Fibroblast of the aortic adventitia (primary cell): ENCODE results near the gene CACUL1. TPM values are rescaled to one million over a fixed set of nuclear protein-coding genes. Genes with fewer than 3 reads are reported as not detected.

Experiments
- DNase-seq: peaks from one replicate; pipeline ENCODE4 v3.0.0-alpha.2; 2010; ENCODE audit warnings: low read depth
- H3K4me3 ChIP-seq: 2 replicates; pipeline ENCODE4 v1.5.1; 2011; ENCODE audit warnings: low read depth, mild to moderate bottlenecking, control low read depth, low read length, moderate library complexity
- total RNA-seq: library from RNA; depleted of rRNA; stranded (reverse); fragments of >200 nt; gene quantifications from 2 replicates; pipeline ENCODE4 v1.2.3, GENCODE V29; 2012; ENCODE audit warnings: low replicate concordance
- TF ChIP-seq, protein P1 (sequence below): IDR thresholded peaks from 2 replicates; pipeline ENCODE4 v1.5.1; 2011; ENCODE audit warnings: mild to moderate bottlenecking, low read length, control low read depth, inconsistent platforms; ENCODE audit not compliant: insufficient read depth

Gene CACUL1
- total RNA-seq, 1 donor: 29.6 TPM

DNA sequence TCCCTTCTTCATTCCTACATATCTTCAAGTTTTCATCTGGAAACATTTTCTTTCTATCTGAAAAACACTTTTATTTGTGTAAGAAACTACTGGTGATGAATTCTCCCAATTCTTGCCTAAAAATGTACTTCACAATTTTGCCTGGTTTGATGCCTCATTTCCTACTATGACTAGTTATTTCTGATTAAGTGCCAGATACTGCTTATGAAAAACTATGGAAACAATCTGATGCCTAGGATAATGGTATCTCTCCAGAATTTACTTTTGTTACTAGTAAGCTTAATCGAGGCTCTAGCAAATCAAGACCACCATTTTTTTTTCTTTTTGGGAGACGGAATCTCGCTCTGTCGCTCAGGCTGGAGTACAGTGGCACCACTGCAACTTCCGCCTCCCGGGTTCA is 31.3 kb downstream of the CACUL1 start:
- TF ChIP-seq, protein P1, sequence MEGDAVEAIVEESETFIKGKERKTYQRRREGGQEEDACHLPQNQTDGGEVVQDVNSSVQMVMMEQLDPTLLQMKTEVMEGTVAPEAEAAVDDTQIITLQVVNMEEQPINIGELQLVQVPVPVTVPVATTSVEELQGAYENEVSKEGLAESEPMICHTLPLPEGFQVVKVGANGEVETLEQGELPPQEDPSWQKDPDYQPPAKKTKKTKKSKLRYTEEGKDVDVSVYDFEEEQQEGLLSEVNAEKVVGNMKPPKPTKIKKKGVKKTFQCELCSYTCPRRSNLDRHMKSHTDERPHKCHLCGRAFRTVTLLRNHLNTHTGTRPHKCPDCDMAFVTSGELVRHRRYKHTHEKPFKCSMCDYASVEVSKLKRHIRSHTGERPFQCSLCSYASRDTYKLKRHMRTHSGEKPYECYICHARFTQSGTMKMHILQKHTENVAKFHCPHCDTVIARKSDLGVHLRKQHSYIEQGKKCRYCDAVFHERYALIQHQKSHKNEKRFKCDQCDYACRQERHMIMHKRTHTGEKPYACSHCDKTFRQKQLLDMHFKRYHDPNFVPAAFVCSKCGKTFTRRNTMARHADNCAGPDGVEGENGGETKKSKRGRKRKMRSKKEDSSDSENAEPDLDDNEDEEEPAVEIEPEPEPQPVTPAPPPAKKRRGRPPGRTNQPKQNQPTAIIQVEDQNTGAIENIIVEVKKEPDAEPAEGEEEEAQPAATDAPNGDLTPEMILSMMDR: no peak
- peak; percentile 65 for DNase-seq
- H3K4me3 ChIP-seq: no peak overlapping the region

DNA sequence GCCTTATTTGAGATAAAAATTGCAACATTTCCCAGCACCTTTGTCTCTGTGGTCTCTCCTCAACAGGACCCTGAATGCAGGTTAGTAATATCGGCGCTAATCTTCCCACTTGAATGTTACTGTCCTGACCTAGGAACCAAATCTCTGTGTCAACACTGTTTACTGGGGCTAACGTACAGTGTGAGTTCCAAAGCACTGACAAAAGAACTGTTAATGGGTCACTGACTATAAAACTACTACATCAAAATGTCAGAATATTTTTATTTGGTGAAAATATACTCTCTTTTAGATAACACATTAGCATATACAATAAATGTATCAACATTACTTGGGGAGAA is 33.3 kb downstream of the CACUL1 start:
- TF ChIP-seq, protein P1: no peak
- DNase-seq: no peak
- H3K4me3 ChIP-seq: no peak overlapping the region

DNA sequence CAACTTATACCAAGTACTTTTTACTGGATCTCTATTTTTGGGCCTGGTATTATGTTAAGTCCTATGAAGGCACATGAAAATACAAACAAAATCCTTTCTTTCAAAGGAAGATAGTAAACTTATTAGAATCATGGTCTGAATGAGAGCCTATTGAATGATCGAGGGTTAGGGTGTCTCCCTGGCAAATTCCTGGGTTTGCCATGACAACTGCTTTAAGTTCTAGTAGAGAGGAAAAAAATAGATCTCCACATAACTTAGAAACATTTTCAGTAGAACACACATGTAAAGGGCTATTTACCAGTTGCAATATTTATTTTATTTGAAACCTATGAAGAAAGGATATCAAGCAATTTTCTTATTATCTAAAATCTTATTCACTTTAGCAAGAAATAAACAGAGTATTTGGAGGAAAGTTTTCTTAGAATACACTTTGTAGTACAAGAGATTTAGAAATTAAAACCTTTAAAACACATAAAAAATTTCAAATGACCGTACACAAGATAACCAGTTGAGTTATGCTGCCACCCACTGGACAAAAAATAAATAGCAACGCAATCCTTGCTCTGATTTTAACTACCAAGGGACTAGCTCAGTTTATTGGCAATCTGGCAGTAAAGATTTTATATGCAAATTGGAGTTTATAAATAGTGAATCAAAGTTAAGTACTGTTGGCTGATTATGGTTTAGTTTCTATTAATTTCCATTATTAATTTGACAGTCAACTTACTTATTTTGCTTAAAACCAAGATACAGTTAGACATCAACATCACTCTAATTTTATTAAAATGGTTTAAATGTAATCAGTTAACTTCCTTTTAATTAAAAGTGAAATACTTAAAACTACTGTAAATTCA is 33.9 kb downstream of the CACUL1 start:
- no peak overlapping the region for H3K4me3 ChIP-seq
- TF ChIP-seq, protein P1: peak; percentile 71
- peak; percentile 79 for DNase-seq

DNA sequence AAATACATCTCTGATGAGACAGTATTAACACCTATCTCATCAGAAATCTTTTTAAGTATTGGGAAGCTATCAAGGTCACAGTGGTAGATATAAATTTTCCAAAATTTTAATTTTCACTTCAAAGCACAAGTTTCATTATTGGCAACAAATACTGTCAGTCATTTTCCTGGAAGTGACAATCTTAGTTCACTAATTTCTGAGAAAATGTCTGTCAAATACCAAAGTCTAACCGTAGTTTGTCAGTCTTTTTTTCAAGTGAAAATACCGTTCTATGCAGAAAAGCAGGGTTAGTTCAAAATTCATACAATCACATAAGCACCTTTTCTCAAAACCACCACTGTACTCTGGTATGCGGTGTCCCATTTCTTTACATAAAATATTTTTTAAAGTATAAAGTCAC is 40.4 kb downstream of the CACUL1 start:
- TF ChIP-seq, protein P1: no peak
- no peak for DNase-seq
- no peak overlapping the region for H3K4me3 ChIP-seq

DNA sequence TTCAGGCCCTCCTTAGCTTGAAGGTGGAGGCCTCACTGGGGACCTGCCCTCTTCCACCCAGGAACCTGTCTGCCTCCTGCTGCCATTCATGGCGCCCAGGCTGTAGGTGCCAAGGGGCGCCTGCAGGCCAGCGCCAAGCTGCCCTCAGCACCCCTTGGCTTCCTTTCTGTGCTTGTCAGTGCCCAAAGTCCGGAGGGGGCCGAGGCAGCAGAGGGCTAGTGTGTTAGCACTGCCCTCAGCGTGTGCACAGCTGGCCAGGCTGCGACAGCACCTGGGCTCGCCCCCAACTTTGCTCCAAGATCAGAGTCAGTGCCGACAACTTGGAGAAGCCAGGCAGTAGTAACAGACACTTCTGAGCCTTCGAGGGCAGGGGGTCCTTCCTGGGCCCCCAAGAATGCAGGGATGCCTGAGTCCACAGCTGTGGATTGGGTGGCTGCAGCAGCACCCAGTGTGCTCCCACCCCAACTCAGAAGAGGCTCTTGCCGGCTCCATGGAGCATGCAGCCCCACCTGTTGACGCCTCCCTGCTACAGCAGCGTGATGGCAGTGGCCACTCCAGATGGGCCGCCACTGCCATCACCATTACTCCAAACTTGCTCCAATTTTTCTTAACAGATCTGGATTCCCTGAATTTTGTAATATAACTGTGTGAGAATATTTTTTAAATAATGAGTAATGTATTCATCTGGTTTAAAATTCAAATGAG is 41.7 kb downstream of the CACUL1 start:
- DNase-seq: no peak
- TF ChIP-seq, protein P1: peak; percentile 21
- no peak overlapping the region for H3K4me3 ChIP-seq

DNA sequence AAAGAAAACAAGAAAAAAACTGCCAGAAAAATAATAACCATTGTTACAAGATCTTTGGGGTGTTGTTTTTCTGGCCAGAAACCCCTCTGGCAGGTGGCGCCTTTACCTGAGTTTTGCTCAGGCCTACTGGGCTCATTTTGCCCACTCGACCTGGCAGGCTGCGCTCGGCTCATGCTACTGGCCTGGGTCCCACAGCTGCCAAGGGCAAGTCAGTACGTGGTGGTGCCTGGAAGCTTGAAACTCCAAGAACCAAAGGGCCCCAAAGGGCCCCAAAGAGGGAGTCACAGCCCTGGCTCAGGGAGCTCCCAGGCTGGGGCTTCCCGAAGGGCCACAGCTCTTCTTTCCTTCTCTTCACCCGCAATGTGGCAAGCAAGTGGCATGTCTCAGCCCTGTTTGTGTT is 42.7 kb downstream of the CACUL1 start:
- TF ChIP-seq, protein P1: no peak
- no peak overlapping the region for H3K4me3 ChIP-seq
- no peak for DNase-seq

DNA sequence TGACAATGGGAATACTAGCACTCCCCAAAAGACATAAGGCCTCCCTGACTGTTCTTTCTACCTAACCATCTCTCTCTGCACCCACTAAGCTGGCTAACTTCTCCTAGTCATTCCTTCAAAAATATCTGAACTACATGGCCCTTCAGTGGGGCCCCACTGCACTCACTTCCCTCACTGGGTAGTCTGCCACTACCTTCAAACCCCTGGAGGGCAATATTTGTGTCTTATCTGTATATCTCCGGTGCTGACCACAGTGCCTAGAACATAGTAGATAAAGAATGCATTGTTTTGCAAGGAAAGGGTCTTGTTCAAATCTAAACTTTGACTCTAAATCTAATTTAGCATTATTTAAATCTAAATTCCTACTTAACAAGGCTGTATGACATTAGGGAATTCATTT is 44.3 kb downstream of the CACUL1 start:
- DNase-seq: no peak
- no peak overlapping the region for H3K4me3 ChIP-seq
- TF ChIP-seq, protein P1: no peak
